ENCODE measurements around the gene SNX6.

GRCh38 chr14:34660796-34661195 lies 30.8 kb upstream of the SNX6 start:
- TF ChIP-seq POLR2A (IDR thresholded peaks at IDR 0.05; ENCODE audit: low read depth, low read length) = no peak
- TF ChIP-seq, protein P1, sequence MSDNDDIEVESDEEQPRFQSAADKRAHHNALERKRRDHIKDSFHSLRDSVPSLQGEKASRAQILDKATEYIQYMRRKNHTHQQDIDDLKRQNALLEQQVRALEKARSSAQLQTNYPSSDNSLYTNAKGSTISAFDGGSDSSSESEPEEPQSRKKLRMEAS (IDR thresholded peaks at IDR 0.05; ENCODE audit: insufficient read depth, insufficient read length) = no peak
- no peak for TF ChIP-seq POLR2AphosphoS5 (IDR thresholded peaks at IDR 0.05; ENCODE audit: insufficient read depth, low read depth, low read length)
- TF ChIP-seq CTCF (IDR thresholded peaks at IDR 0.05; ENCODE audit: extremely low read depth in 1 of 2, insufficient read depth in 1 of 2, low read depth in 1 of 2, low read length in 2 of 2) = no peak
- TF ChIP-seq FOS (IDR thresholded peaks at IDR 0.05; ENCODE audit: borderline replicate concordance, insufficient read depth, low read length) = no peak
- TF ChIP-seq JUN (IDR thresholded peaks at IDR 0.05; ENCODE audit: borderline replicate concordance, insufficient read depth, insufficient read length, low read depth) = no peak
- TF ChIP-seq EZH2 (IDR thresholded peaks at IDR 0.05; ENCODE audit: borderline replicate concordance, low read depth, low read length, severe bottlenecking) = no peak
- TF ChIP-seq MYC (IDR thresholded peaks at IDR 0.05; ENCODE audit: low read depth, low read length) = no peak

Data from endothelial cell of umbilical vein (primary cell).